HG03439 (cell line): ENCODE results near the gene ATG9A.
"Not testable (repeated sequence)": the region's sequence is repeated elsewhere in the genome, so short reads cannot be mapped to it uniquely, and the experiment has no call there.

Experiments used
- ATAC-seq: cut with Tn5 transposase; IDR thresholded peaks from one replicate; pipeline ENCODE4 v1.9.1; 2021; ENCODE audit warnings: mild to moderate bottlenecking, moderate library complexity; ENCODE audit not compliant: unreplicated experiment

The ATG9A gene

GRCh38 chr2:219229305-219230058 is at the start of gene ATG9A, which contains the start of gene ANKZF1:
TSS of gene ATG9A (minus strand) at chr2:219229636. CDS start at chr2:219228024, 1,612 bp downstream.
TSS of gene ANKZF1 (plus strand) at chr2:219229806. CDS start at chr2:219230258, 452 bp downstream.
- peak; percentile 92 for ATAC-seq

- ATAC-seq = peak; percentile 1
Observed at GRCh38 chr2:219278655-219279150, 49.3 kb upstream of the ATG9A start.

GRCh38 chr2:219277703-219278654 is 48.5 kb upstream of the ATG9A start:
- peak; percentile 32 for ATAC-seq

- no peak for ATAC-seq
Observed at GRCh38 chr2:219274361-219274921, 45.0 kb upstream of the ATG9A start.

- no peak for ATAC-seq
Observed at GRCh38 chr2:219273937-219274336, 44.5 kb upstream of the ATG9A start.

GRCh38 chr2:219272995-219273394 is 43.6 kb upstream of the ATG9A start:
- ATAC-seq = no peak

- ATAC-seq = no peak
Observed at GRCh38 chr2:219272356-219272755, 42.9 kb upstream of the ATG9A start.

GRCh38 chr2:219271021-219271420 is 41.6 kb upstream of the ATG9A start:
- ATAC-seq = no peak

GRCh38 chr2:219270055-219270372 is 40.6 kb upstream of the ATG9A start:
- ATAC-seq = no peak

- ATAC-seq = no peak
Observed at GRCh38 chr2:219269362-219270054, 40.1 kb upstream of the ATG9A start.

GRCh38 chr2:219268294-219268693 is 38.9 kb upstream of the ATG9A start:
- no peak for ATAC-seq

GRCh38 chr2:219266886-219267285 is 37.5 kb upstream of the ATG9A start:
- ATAC-seq = no peak

- no peak for ATAC-seq
Observed at GRCh38 chr2:219266232-219266631, 36.8 kb upstream of the ATG9A start.

- no peak for ATAC-seq
Observed at GRCh38 chr2:219261024-219261855, 31.8 kb upstream of the ATG9A start.

- ATAC-seq = not testable (repeated sequence)
Observed at GRCh38 chr2:219258942-219259341, 29.5 kb upstream of the ATG9A start.

- ATAC-seq = peak; percentile 25
Observed at GRCh38 chr2:219254590-219255201, 25.3 kb upstream of the ATG9A start.

GRCh38 chr2:219253753-219254589 is 24.5 kb upstream of the ATG9A start, which contains the start of gene TUBA4A:
TSS of gene TUBA4A (minus strand) at chr2:219253918. CDS start at chr2:219253858, 60 bp downstream.
- peak; percentile 56 for ATAC-seq
